Measurements from ENCODE around the gene MINDY2.
A peak's percentile ranks its signal among the peaks of the same experiment; 100 is the strongest.
"Not testable (repeated sequence)": the region's sequence is repeated elsewhere in the genome, so short reads cannot be mapped to it uniquely, and the experiment has no call there.

MINDY2 gene

DNA sequence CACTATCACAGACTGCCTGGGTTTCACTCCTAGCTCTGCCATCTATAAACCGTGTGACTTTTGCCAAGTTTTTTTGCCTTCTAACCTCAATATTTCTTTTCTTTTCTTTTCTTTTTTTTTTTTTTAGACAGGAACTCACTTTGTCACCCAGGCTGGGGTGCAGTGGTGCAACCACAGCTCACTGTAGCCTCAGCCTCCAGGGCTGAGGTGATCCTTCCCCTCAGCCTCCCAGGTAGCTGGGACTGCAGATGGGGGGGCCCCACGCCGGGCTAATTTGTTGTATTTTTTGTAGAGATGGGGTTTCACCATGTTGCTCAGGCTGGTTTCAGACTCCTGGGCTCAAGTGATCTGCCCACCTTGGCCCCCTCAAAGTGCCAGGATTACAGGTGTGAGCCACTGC is 18.4 kb upstream of the MINDY2 start:
- DNase-seq: no peak

DNA sequence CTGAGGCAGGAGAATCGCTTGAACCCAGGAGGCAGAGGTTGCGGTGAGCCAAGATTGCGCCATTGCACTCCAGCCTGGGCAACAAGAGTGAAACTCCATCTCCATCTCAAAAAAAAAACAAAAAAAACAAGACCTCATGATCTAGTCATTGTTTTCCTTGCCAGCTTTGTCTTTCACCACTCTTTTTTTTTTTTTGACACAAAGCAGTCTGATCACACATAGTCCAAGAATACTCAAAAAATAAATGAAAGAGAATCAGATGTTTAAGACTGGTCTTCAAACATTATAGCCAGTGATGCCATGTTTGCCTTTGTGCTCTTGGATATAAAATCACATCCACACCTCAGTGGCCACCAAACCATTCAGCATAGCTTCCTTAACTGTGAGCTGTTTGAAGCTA is 15.8 kb upstream of the MINDY2 start:
- no peak for DNase-seq

DNA sequence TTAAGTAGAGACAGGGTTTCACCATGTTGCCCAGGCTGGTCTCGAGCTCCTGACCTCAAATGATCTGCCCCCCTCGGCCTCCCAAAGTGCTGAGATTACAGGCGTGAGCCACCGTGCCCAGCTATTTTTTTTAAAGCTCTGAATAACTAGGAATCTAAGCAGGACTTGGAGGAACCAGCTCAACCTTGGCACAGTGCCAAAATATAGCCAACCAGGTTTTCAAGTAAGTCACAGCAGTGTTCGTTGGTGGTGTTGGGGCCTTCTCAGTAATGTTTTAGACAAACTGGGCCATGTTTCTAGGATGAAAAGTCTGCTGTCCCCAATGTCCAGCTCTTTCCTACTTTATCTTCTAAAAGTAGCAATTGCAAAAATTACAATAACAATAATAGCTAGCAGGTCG is 15.1 kb upstream of the MINDY2 start:
- no peak for DNase-seq

DNA sequence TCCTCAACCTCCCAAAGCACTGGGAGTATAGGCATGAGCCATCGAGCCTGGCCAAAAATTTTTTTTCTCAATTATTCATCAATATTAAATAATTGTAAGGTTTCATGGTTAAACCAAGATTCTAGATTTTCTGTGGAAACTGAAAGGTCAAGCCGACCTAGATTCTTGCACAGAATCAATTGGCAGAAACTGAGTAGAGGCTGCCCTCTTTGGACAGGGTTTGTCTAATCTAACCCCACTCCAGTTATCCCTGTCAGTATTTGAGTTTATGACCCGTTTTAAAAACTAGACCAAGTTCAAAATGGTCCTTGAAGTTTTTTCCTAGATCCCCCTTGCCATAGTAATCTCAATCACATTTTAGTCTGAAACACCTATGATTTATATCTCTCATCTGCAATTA is 13.0 kb upstream of the MINDY2 start:
- DNase-seq: no peak

DNA sequence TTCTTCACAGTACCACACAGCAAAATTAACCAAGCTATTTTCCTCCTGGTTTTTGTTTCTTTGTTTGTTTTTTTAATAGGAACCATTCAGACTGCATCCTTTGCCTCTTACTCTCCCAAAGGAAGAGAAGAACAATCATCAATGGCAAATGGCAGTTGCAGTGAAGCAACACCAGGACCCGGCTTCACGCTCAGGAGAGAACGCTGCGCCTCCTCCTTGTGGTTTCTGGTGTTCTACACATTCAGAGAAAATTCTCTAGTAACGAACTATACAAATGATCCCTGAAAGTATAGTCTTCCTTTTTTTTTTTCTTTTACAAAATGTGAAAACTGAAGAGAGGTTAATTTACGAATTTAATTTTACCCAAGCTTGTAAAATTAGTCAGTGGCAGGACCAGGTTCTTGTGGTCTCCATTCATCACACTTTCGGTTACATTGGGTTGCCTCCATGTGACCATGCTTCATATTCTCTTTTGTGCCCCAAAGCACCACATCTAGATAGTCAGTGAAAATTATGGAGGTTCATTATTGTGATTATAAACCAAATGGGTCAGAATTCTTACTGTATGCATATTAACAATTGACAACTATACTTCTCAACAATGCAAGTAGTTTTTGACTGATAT is 10.6 kb upstream of the MINDY2 start:
- DNase-seq: no peak

DNA sequence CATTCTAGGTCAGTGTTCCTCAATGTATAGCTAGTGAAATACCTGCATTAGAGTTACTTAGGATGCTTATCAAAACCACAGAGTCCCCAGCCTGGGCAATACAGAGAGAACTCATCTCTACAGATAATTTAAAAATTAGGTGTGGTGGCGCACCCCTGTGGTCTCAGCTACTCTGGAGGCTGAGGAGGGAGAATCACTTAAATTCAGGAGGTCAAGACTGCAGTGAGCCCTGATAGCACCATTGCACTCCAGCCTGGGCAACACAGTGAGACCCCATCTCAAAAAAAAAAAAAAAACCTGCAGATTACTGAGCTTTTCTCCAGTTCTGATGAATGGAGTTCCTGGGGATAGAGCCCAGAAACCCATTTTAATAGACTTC is 10.1 kb upstream of the MINDY2 start:
- DNase-seq: no peak

DNA sequence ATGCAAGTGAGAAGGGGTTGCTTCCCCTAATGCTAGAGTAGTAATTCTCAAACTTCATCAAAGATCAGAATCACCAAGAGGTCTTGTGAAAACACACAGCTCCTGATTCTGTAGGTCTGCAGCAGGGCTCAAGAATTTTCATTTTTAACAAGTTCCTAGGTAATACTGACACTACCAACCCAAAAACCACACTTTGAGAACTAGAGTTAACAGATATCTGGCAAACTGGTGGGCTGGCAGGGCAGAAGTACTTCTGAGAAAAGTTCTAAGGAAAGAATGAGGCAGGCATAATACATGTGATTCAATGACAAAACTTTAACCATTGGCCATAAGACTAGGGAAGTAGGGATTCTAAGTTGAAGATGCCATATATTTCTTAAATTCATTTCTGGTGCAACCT is 8.8 kb upstream of the MINDY2 start:
- no peak for DNase-seq

DNA sequence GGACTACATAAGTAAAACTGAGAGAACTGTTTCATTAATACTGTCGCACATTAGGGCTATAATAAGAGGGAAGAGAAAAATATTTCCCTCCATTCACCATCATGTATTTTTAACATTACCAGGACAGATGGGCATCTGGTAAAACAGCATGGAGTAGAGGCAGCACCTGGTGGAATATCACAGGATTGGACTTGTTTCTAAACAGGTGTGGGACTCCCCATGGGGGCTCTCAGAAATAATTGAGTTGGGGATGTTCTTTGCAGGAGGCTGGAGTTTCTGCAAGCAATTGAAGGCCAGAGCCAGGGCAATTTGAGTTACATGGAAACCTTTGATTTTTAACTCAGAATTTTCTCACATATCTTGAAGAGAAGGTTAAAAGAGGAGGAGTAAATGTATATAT is 8.4 kb upstream of the MINDY2 start:
- DNase-seq: no peak

DNA sequence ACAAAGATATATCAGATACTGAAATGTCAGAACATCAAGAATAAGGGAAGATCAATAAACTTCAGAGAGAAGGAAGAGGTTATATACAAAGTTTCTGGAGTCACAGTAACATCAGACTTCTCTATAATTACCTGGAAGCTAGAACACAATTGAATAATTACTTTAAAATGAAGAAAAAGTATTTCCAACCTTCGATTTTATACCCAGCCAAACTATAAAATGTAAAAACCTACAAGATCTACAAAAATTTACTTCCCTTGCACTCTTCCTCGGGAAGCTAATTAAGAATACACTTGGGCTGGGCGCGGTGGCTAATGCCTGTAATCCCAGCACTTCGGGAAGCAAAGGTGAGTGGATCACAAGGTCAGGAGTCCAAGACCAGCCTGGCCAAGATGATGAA is 6.6 kb upstream of the MINDY2 start:
- DNase-seq: no peak

DNA sequence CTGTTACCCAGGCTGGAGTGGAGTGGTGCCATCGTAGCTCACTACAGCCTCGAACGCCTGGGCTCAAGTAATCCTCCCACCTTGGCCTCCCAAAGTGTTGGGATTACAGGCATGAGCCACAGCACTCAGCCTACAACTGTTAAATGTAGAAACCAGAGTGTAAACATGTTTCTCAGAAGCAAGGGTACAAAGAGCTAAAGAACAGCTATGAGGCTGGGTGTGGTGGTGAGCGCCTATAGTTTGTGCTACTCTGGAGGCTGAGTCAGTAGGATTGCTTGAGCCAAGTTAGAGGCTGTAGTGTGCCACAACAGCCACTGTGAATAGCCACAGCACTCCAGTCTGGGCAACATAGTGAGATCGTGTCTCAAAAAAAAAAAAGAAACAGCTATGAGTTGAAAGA is 4.8 kb upstream of the MINDY2 start:
- DNase-seq: no peak

DNA sequence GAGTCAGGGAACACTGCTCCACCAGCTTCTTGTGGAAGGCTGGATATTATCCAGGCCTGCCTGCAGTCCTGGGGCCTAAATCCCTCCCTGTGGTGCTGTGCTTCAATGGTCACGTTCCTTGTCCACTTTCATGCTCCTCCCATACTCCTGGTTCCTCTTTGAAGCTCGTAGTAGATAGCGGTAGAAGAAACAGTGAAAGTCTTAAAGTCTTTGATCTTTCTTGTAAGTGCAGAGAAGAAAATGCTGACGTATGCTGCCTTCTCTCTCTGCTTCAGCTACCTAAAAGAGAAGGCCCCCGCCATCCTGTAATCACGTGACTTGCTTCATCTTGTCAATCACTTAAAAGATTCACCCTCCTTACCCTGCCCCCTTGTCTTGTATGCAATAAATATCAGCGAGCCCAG is 2.5 kb upstream of the MINDY2 start:
- DNase-seq: not testable (repeated sequence)

DNA sequence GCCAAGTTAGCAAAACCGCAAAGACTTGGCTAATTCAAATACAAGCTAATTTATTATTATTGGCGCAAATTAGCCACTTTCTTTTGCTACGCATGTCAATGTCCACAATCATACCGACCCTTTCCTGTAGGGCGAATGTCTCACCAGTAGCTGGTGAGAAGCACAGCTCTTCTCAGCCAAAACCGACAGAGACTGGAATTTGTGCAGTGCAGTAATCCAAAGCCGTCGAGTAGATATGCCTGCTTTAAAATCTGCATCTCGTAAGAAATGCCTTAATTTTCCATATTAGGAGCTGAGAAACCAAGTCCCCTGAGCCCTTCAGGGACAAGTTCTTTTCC is 614 bp upstream of the MINDY2 start:
- no peak for DNase-seq

DNA sequence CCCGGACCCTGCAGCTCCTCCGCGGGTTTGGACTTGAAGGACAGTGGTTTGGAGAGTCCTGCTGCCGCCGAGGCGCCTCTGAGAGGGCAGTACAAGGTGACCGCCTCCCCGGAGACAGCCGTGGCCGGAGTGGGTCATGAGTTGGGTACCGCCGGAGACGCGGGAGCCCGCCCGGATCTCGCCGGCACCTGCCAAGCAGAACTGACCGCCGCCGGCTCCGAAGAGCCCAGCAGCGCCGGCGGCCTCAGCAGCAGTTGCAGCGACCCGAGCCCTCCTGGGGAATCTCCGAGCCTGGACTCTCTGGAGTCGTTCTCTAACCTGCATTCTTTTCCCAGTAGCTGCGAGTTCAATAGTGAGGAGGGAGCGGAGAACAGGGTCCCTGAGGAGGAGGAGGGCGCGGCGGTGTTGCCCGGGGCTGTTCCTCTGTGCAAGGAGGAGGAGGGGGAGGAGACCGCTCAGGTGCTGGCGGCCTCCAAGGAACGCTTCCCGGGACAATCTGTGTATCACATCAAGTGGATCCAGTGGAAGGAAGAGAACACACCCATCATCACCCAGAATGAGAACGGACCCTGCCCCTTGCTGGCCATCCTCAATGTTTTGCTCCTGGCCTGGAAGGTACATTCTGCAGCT is 634 bp downstream of the MINDY2 start:
- peak; percentile 65 for DNase-seq

DNA sequence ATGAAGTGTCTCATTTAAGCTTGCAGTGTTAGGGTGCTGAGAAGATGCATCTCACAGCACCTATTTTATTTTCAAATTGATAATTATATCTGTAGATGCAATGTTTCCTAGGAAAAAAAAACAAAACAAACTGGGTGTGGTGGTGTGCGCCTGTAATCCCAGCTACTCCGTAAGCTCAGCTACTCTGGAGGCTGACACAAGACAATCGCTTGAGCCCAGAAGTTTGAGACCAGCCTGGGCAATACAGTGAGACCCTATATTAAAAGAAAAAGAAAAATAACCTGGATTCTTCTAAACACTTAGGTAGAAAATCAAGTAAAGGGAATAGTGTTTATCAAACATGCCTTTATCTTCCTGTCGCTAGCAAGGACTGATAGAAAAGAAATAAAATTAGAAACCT is 1.9 kb downstream of the MINDY2 start:
- no peak for DNase-seq

DNA sequence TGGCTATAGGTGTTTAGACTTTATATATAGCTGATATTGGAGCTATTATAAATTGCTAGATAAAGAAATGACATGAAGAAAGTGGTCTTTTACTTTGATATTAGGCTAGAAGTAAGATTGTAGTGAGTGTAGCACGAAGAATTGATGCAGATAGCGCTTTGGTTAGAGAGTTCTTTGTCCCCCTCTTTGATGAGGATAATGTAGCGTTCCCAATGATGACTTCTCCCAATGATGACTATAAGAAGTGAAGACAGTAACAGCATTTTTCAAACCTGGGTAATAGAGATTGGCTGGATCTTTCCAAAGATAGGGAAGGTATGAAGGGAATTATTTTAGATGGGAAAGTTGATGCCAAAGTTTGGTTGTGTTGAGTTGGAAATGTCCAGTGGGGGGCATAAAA is 4.3 kb downstream of the MINDY2 start:
- no peak for DNase-seq

DNA sequence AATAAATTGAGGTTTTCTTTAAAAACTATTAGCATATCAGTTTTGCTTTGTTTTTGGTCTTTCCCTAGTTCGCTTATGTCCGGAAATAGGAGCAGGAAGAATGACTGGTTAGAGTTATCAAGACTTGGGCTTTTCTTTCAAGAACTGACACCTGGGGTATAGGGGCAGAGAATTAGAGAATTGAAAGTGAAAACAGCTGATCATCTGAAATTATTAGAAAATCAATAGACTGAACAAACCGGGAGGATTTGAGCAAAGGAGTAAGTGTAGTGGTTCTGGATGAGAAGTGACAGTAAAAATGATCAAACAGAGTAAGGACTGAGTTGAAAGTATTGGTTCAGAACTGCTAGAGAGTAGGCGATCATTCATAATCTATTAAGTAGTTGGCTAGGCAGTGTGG is 6.0 kb downstream of the MINDY2 start:
- DNase-seq: no peak

DNA sequence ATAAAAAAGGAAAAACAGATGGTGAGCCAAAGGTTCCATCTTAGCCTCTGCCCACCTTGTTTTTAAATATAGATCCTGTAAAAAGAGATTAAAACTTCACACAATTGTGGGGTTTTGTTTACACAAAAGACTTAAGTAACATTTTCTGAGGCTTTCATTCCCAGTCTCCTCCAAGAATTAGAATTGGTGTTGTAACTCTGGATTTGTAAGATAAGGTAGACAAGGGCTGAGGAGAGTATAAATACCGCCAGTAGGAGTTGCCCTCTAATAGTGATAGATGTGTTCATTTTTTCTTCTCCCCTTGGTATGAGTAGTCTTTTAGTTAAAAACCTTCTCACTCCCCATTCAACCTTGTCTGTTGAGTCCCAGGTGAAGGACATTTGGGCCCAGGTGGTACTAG is 8.5 kb downstream of the MINDY2 start:
- no peak for DNase-seq

DNA sequence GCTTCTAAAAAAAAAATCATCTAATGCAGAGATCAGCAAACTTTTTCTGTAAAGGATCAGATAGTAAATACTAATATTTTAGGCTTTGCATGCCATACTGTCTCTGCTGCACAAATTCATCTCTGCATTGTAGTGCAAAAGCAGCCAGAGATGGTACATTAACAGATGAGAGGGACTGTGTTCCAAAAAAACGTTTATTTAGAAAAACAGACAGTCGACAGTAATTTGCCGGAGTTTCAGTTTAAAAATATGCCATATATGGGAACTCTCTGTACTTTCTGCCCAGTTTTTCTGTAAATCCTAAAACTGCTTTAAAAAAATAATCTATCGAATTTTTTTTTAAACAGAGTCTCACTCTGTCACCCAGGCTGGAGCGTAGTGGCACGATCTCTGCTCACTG is 14.3 kb downstream of the MINDY2 start:
- DNase-seq: no peak

DNA sequence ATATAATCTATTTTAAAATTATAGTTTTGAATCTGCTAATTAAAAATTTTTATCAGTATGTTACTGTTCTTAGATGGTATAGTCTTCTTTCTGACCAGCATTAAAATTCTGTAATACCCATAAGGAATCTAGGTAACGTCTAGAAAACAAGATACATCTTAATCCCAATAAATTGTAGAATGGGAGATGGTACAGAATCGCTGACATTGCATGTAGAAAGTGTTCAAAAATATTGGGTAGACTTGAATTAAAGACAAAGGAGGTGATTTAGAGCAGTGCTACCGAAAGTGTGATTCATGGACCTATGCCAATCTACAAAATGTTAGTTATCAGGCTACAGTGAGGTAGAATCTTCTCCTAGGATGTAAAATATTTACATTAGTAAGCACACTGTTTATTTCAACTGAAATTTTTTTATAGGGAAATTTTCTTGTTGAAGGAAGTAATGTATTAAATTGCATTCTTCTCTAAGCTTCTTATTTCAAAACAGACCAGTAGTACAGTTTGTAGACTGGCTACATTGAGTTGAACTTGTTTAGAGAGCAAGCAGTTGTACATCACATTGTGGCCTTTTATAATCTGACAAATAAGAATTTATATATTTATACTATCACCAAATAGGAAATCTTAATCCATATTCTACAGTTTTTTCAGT is 17.1 kb downstream of the MINDY2 start:
- DNase-seq: no peak

DNA sequence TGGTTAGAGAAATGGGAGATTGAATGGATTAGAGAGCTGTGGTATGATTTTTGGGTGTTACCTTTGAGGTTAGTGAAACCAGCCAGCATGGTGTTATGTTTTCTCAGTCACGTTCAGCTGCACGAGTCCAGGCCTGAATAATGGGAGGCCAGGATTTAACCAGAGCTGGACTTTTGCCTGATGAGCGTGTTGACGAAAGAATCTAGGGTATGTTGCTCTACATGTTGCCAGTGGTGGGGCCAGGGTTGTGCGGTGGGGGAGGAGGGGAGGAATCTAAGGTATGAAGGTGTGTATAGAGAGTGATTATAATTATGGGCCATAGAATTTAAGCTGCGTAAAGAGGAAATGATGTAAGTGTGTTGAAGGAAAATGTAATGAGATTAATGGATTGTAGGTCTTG is 22.8 kb downstream of the MINDY2 start:
- DNase-seq: no peak

DNA sequence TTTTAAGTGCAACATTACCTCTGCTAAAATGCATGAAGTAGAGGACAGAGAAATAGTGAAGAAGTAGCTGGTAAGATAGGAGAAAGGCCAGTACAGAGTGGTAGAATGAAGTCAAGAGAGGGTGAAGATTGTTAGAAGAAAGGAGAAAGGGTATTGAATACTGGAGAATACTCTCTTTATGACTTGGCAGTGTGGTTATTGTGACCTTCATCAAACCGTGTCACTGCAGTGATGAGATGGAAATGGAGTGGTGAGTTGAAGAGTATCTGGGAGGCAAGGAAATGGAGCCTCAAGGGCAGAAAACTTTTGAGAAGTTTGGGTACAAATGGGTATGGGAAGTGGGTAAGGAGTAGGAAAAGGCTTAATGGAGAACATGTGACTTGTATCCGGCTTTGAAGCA is 24.7 kb downstream of the MINDY2 start:
- no peak for DNase-seq

DNA sequence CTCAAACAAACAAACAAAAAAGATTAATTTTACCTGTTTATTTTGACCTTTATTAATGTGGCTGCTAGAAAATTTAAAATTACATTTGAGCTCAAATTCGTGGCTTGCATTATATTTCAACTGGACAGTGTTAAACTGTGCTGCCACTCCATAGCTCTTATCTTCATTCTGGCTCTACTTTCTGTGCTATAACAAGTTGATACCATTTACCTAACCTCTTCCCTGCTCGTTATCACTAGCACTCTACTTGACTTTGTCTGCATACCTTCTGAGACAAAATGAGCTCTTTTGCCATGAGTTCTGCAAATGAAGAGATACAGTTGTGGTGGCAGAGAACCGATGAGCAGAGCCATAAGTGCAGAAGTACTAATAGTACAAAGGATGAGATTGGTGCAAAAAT is 26.4 kb downstream of the MINDY2 start:
- DNase-seq: no peak

DNA sequence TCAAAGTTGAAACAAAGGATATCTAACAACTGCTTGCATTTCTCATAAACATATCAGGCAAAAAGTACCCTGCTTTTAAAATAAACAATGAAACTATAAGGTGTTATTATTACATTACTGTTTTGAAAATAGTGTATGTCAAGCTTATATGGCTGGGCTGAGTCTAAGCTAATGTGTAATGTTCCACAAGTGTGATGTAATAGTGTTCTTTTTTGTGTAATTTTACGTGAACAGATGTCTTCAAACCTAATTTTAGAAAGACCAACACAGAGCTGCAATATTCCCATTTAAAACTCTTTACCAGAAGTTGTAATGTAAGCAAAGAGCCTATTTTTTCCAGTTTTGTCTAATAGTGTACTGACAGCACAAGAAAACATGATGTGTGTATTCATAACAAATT is 34.0 kb downstream of the MINDY2 start:
- DNase-seq: no peak

DNA sequence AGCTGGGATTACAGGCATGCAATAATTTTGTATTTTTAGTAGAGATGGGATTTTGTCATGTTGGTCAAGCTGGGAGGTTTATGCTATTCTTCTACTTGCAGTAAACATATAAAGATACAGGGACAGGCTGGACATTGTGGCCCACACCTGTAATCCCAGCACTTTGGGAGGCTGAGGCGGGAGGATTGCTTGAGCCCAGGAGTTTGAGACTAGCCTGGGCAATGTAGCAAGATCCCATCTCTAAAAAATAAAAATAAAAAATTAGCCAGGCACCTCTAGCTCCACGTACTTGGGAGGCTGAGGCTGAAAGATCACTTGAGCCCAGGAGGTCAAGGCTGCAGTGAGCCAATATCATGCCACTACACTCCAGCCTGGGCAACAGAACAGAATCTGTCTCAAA is 52.2 kb downstream of the MINDY2 start:
- DNase-seq: not testable (repeated sequence)

DNA sequence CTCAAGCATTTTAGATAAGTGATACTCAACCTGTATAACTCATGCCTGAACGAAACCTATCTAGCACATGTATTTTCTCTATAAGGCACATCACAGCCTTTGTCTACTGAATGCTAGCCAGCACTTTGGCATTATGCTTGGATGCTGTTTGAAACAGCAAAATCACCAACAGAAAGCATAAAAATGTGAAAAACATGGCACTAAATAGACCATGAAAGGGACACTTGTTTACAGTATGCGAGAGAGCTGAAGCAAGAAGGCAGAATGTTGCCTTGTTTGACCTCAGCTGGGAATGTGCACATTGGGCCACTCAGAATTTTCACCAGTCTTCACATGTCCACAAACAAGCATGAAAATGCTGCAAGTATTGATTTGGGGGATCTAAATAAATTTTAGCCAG is 59.5 kb downstream of the MINDY2 start:
- DNase-seq: no peak

Measured in activated CD8-positive, alpha-beta memory T cell treated with anti-CD3 and anti-CD28 coated beads, Interleukin-2, amount 50 U/mL, for 48 hours (primary cell).